ENCODE data around the gene SLC12A5. TPM values are rescaled to one million over a fixed set of nuclear protein-coding genes. Genes with fewer than 3 reads are reported as not detected.

The SLC12A5 gene
- total and polyA plus RNA-seq, 9 of the 15 experiments (the other 6 are each of a cell fraction or from before 2014, with no cell fraction given) = 0.36 to 7.5 (median 2.1) TPM

- TF ChIP-seq, protein P1, sequence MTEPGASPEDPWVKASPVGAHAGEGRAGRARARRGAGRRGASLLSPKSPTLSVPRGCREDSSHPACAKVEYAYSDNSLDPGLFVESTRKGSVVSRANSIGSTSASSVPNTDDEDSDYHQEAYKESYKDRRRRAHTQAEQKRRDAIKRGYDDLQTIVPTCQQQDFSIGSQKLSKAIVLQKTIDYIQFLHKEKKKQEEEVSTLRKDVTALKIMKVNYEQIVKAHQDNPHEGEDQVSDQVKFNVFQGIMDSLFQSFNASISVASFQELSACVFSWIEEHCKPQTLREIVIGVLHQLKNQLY (CRISPR knock-in tag; conservative IDR thresholded peaks at IDR 0.05) = no peak
- no peak for TF ChIP-seq ZNF282 (CRISPR knock-in tag; IDR thresholded peaks at IDR 0.05)
- TF ChIP-seq ETS2 (tag; IDR thresholded peaks at IDR 0.05; ENCODE audit: borderline replicate concordance, poor library complexity, severe bottlenecking) = no peak
- no peak for TF ChIP-seq EWSR1 (IDR thresholded peaks at IDR 0.05; ENCODE audit: borderline replicate concordance, low read depth, partially characterized antibody)
- TF ChIP-seq ATF1 (CRISPR knock-in tag; IDR thresholded peaks at IDR 0.05) = 0 out of 2 replicates have a peak, but pooled peaks have one; percentile 18
- TF ChIP-seq ATF1 (tag; IDR thresholded peaks at IDR 0.05) = peak; percentile 79
- peak; percentile 27; the same call in 1 of the 2 replicates for TF ChIP-seq REST (IDR thresholded peaks at IDR 0.05; ENCODE audit: borderline replicate concordance)
- TF ChIP-seq REST (CRISPR knock-in tag; IDR thresholded peaks at IDR 0.05; ENCODE audit: low read depth) = peak; percentile 82; the same call in 1 of the 2 replicates
- no peak for TF ChIP-seq KLF6 (CRISPR knock-in tag; IDR thresholded peaks at IDR 0.05; ENCODE audit: borderline replicate concordance)
- peak in 1 of 2 experiments; percentile 81; a peak in 3 of 4 replicates for TF ChIP-seq MNT (conservative IDR thresholded peaks at IDR 0.05)
- TF ChIP-seq NEUROD1 (IDR thresholded peaks at IDR 0.05; ENCODE audit: borderline replicate concordance, low read depth, low read length, partially characterized antibody) = peak; percentile 42
- TF ChIP-seq TEAD1 (CRISPR knock-in tag; IDR thresholded peaks at IDR 0.05) = peak in 1 of 2 experiments; percentile 94; a peak in 2 of 4 replicates
Measured at GRCh38 chr20:46089417-46090388, 60.7 kb downstream of the SLC12A5 start, which contains the start of gene NCOA5 (continued).

All from K562 (cell line).